Activated B cell treated with CpG ODN at 0.5 μM for 24 hours (primary cell): ENCODE results near the gene ZBTB16. TPM values are rescaled to one million over a fixed set of nuclear protein-coding genes. Genes with fewer than 3 reads are reported as not detected.

Experiments
- ATAC-seq: fragments of 200-7000 bp; cut with Tn5 transposase; one replicate; pipeline ENCODE4 v1.10.0; 2021; ENCODE audit warnings: low read depth, mild to moderate bottlenecking, moderate library complexity
- CTCF ChIA-PET: fragments of 350-600 bp; sonication (Branson Sonifier 250); formaldehyde crosslinking; loops from one replicate; lab custom pipeline; 2021; ENCODE audit warnings: antibody characterized with exemption; lab: Charles Lee
- POLR2A ChIA-PET: fragments of 350-600 bp; sonication (Branson Sonifier 250); formaldehyde crosslinking; loops from one replicate; lab custom pipeline; 2021; ENCODE audit warnings: antibody characterized with exemption; lab: Charles Lee
- DNase-seq: peaks from one replicate; pipeline ENCODE4 v3.0.0; 2022
- H3K27ac Mint-ChIP-seq: one replicate; pipeline ENCODE4 v1.8.0; 2020; ENCODE audit warnings: mixed read lengths
- H3K27me3 Mint-ChIP-seq: one replicate; pipeline ENCODE4 v1.8.0; 2021; ENCODE audit warnings: mixed read lengths
- H3K36me3 Mint-ChIP-seq: one replicate; pipeline ENCODE4 v1.8.0; 2021; ENCODE audit warnings: low read depth, mixed read lengths
- H3K4me1 Mint-ChIP-seq: one replicate; pipeline ENCODE4 v1.8.0; 2021; ENCODE audit warnings: mixed read lengths
- H3K4me3 Mint-ChIP-seq: one replicate; pipeline ENCODE4 v1.8.0; 2020; ENCODE audit warnings: mild to moderate bottlenecking, mixed read lengths
- H3K9me3 Mint-ChIP-seq: one replicate; pipeline ENCODE4 v1.8.0; 2020; ENCODE audit warnings: mixed read lengths
- intact Hi-C: fragments of 100-400 bp; cut with micrococcal nuclease; formaldehyde crosslinking; loops from one replicate; pipeline ENCODE4 v1.15.1; 2024
- total RNA-seq: library from RNA; stranded (reverse); gene quantifications from 2 replicates; pipeline ENCODE4 v1.2.3, GENCODE V29; 2022
- TF ChIP-seq, protein P1 (sequence below): fragments of 200-600 bp; IDR thresholded peaks from one replicate; pipeline ENCODE4 v1.8.0; 2022; ENCODE audit warnings: antibody characterized with exemption, mild to moderate bottlenecking

ZBTB16 gene
- total RNA-seq, 1 donor from 2014 or later, result 2.5 TPM

DNA sequence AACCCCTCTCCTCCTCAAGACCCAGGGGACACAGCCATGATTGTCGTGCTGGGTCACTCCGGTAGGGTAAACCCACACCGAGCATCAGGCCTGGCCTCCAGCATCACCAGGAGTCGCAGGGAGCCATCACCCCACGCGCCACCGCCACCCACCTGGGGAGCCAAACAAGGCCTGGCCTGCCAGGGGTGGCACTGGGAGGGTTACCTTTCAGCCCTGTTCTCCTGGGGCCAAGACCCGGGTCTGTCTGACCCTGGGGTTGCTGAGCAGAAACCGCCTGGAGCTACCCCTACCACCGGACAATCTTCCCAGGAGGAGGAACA lies 197.4 kb downstream of the ZBTB16 start:
- no peaks in the 10 kb centered on the region for H3K9me3 Mint-ChIP-seq
- POLR2A ChIA-PET, result no interaction called here
- CTCF ChIA-PET, result interaction anchor here (8.0 kb wide), 1 partner anchor 361 kb away, joined by 306 read pairs; no protein-coding TSS in a partner anchor
- no peak overlapping the region for H3K4me3 Mint-ChIP-seq
- ATAC-seq (no peak), DNase-seq (no peak)
- H3K4me1 Mint-ChIP-seq, result peaks cover 32% of the 10 kb centered on the region
- intact Hi-C loops, result no loop called here
- H3K27me3 Mint-ChIP-seq, result no peaks in the 10 kb centered on the region
- TF ChIP-seq, protein P1, sequence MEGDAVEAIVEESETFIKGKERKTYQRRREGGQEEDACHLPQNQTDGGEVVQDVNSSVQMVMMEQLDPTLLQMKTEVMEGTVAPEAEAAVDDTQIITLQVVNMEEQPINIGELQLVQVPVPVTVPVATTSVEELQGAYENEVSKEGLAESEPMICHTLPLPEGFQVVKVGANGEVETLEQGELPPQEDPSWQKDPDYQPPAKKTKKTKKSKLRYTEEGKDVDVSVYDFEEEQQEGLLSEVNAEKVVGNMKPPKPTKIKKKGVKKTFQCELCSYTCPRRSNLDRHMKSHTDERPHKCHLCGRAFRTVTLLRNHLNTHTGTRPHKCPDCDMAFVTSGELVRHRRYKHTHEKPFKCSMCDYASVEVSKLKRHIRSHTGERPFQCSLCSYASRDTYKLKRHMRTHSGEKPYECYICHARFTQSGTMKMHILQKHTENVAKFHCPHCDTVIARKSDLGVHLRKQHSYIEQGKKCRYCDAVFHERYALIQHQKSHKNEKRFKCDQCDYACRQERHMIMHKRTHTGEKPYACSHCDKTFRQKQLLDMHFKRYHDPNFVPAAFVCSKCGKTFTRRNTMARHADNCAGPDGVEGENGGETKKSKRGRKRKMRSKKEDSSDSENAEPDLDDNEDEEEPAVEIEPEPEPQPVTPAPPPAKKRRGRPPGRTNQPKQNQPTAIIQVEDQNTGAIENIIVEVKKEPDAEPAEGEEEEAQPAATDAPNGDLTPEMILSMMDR, result no peak
- no peak overlapping the region for H3K27ac Mint-ChIP-seq
- no peaks in the 10 kb centered on the region for H3K36me3 Mint-ChIP-seq

DNA sequence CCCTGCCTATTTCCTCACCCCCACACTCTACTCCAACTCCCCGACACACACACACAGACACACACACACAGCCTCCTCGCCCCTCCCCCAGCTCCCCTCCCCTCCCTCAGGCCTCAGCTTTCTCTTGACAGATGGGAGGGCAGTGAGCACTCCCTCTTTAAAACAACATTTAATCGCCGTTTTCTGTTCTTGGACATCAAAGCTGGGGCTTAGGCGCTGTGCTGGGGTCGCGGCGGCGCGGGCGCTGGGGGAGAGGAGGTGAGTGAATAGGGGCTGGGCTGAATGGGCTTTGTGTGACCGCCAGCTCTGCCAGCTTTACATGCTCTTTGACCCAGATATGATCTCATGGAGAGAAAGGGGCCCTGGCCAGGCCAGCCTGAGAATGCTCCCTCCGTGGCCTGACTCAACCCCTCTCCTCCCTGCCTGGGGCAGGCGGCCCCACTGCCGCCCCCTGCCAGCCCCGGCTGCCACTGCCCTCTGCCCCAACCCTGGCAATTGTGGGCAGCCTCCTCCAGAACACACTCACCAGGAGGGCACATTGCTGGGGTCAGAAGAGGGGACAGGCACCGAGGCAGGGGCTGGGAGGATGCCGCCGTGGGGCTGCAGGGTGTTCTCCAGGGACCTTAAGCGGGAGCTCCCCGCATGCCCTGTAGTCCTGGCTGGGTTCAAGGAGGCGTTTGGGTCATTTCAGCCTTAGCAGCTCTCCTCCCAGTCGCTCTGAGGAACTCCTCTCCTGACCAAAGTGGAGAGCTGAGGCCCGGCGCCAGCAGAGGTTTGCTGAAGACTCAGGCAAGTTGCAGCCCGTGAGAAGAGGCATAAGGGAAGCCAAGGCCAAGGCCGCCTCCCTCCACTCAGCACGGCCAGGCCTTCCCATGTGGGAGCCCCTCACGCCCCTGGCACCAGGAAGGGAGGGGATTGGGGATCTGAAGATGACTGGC lies 198.4 kb downstream of the ZBTB16 start:
- Mint-ChIP-seq H3K27ac (peak overlapping the region; percentile 89), H3K4me1 (peaks cover 31% of the 10 kb centered on the region), H3K27me3 (no peaks in the 10 kb centered on the region), H3K4me3 (peak overlapping the region; percentile 55), H3K9me3 (no peaks in the 10 kb centered on the region), H3K36me3 (no peaks in the 10 kb centered on the region)
- POLR2A ChIA-PET, result interaction anchor here (0.8 to 3.2 kb wide), 9 partner anchors 62 to 361 kb away, joined by 3 to 16 read pairs (median 7); partner anchors contain the start of gene ZBTB16
- no peak for ATAC-seq
- intact Hi-C loops, result loop anchor here (1.0 to 2.0 kb wide), 3 partner anchors 71 to 199 kb away; partner anchors contain the start of gene ZBTB16
- DNase-seq, result no peak
- TF ChIP-seq, protein P1, result no peak
- CTCF ChIA-PET, result interaction anchor here (0.8 to 8.9 kb wide), 10 partner anchors 61 to 452 kb away, joined by 3 to 306 read pairs (median 21); partner anchors contain the start of gene ZBTB16

DNA sequence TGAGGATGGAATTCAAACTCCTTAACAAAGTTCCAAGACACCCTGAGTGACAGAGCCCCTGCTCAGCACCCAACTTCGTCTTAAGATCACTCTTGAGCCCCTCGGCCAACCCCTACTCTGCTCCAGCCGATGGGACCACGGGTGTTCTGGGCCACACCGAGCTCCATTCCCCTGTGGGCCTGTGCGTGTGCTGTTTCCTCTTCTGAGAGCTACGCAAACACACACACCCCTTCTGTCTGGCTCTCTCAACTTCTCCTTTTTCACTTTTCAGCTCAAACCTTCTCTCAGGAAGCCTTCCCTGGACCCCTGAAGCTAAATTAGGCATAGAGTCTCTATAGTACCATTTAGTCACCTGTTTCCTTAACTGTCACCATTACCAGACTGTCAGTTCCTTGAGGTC lies 199.2 kb downstream of the ZBTB16 start:
- no peaks in the 10 kb centered on the region for H3K36me3 Mint-ChIP-seq
- CTCF ChIA-PET, result interaction anchor here (0.8 to 8.9 kb wide), 11 partner anchors 62 to 453 kb away, joined by 3 to 306 read pairs (median 21); partner anchors contain the start of gene ZBTB16
- TF ChIP-seq, protein P1, result no peak
- no peaks in the 10 kb centered on the region for H3K9me3 Mint-ChIP-seq
- intact Hi-C loops, result loop anchor here (1.0 to 2.0 kb wide), 3 partner anchors 71 to 200 kb away; partner anchors contain the start of gene ZBTB16
- H3K4me1 Mint-ChIP-seq, result peaks cover 31% of the 10 kb centered on the region
- POLR2A ChIA-PET, result interaction anchor here (0.8 to 3.2 kb wide), 9 partner anchors 62 to 362 kb away, joined by 4 to 16 read pairs (median 7); partner anchors contain the start of gene ZBTB16
- H3K27ac Mint-ChIP-seq, result peak overlapping the region; percentile 89
- peak overlapping the region; percentile 55 for H3K4me3 Mint-ChIP-seq
- peak; percentile 33 for DNase-seq
- H3K27me3 Mint-ChIP-seq, result no peaks in the 10 kb centered on the region
- peak; percentile 91 for ATAC-seq

DNA sequence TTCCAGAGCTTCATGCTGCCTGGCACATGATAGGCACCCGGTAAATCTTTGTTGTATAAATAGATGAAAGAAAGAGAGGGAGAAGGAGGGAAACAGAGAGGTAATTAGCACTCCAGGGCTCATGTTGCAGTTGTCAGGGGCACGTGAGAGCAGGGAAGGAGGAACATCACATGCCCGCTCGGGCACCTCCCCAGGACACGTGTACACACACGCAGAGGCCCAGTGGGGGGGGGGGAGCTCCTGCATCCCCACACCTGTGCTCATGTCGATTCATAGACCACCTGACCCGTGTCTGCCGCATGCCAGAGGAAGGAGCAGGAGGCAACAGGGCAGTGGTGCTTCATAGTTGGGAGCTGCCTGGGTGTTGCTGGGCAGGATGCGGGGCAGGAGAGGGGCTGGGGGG lies 199.6 kb downstream of the ZBTB16 start:
- Mint-ChIP-seq H3K27ac (peak overlapping the region; percentile 89), H3K9me3 (no peaks in the 10 kb centered on the region), H3K27me3 (no peaks in the 10 kb centered on the region), H3K4me1 (peaks cover 31% of the 10 kb centered on the region), H3K4me3 (peak overlapping the region; percentile 55), H3K36me3 (no peaks in the 10 kb centered on the region)
- intact Hi-C loops, result loop anchor here (2.0 kb wide), 1 partner anchor 200 kb away; the partner anchor contains the start of gene ZBTB16
- DNase-seq (no peak), ATAC-seq (peak; percentile 14)
- TF ChIP-seq, protein P1, result no peak
- ChIA-PET POLR2A (interaction anchor here (0.9 to 3.2 kb wide), 8 partner anchors 63 to 363 kb away, joined by 4 to 16 read pairs (median 6); partner anchors contain the start of gene ZBTB16), CTCF (interaction anchor here (1.1 to 8.9 kb wide), 10 partner anchors 72 to 454 kb away, joined by 3 to 306 read pairs (median 21); no protein-coding TSS in a partner anchor)
